T-helper 9 cell (primary cell): Measurements from ENCODE around the gene LIN7A.

ENCODE experiments used
- DNase-seq: peaks from one replicate; pipeline ENCODE4 v3.0.0-alpha.2; 2020
- total RNA-seq, 2 donors: gene quantifications; one replicate each; lab custom pipeline; 2026; lab: John Stamatoyannopoulos, UW

Gene LIN7A
- 0 to 0.14 reads per million in 2 donors for total RNA-seq

DNA sequence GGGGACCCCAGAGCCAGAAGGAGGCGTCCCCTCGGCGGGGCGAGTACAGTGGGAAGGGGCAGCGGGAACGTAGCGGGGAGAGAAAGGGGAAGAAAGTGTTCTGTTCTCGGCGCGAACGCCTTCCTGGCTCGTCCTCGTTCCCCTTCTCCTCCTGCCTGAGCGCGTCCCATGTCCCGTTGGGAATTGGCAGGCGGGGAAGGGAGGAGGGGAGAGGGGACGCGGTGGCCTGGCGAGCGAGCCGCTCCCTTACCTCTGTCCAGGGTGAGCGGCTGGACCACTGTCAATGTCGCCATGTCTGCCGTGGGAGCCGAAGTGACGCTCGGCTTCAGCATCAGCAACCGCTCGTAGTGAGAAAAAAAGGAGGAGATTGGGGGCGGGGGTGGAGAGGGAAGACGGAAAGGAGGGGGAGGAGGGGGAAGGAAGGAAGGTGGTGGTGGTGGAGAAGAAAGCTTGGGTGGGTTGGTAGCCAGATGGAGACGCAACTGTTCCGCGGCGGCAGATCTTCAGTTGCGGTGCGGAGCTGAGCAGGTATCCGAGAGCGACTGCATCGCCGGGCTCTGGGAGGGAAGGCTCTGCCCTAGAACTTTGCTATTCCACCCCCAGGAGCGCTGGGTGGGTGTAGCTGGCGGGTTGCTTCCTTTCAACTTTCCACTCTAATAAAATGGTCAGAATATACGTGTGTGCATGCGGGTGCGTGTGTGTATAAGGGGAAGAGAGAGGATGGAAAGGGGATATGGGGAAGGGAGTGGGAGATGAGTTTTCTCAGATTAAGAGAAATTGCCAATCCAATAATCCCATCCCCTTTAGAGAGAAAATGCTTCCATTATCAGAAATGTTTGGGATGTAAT, at the start of gene LIN7A:
Gene LIN7A (minus strand): TSS at position 544 of the 848 bp plus-strand sequence. CDS start 212 bp downstream, at position 332.
- no peak for DNase-seq

DNA sequence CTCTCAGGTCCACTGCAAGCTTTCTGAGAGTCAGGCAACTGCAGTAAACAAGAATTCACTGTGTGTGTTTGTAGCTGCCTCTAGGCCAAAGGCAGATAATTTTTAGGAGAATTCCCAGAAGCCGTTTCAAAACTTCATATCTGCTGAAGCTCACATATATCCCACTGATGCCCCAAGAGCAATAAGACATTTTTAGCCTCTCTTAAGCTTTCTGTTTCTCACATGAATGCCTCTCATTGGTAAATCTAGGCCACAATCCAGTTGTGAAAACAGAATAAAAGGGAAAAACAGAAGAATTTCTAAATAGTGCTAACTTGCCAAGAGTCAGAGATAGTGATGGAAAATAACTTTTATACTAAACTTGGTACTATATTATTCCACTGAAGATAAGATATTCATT, 48.5 kb upstream of the LIN7A start:
- no peak for DNase-seq

DNA sequence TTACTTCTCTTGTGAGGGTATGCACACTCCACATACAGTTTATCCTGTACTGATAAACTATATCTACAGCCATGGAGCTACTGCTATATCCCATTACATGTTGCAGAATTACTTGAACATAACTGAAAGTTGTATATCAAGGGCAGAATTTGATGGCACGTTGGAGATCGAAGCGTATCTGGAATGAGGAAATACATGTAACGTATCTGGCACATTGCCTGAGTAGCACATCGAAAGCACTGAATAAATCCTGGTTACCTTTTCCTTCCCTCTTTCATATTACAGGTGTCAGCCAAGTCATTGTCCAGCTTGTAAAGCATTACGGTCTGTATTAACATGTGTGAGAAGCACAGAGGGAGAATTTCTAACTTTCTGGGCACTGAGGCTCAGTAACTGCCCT, 42.1 kb upstream of the LIN7A start:
- DNase-seq: no peak

GRCh38 chr12:80979251-80979650, 41.5 kb upstream of the LIN7A start:
- no peak for DNase-seq

DNA sequence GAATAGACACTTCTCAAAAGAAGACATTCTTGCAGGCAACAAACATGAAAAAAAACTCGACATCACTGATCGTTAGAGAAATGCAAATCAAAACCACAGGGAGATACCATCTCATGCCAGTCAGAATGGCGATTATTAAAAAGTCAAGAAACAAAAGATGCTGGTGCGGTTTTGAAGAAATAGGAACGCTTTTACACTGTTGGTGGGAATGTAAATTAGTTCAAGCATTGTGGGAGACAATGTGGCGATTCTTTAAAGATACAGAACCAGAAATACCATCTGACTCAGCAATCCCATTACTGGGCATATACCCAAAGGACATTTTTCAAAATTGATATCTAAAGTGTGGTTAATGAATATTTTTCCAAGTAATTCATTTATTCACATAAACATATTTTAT, 39.6 kb upstream of the LIN7A start:
- no peak for DNase-seq

GRCh38 chr12:80968326-80968725, 30.6 kb upstream of the LIN7A start:
- no peak for DNase-seq

DNA sequence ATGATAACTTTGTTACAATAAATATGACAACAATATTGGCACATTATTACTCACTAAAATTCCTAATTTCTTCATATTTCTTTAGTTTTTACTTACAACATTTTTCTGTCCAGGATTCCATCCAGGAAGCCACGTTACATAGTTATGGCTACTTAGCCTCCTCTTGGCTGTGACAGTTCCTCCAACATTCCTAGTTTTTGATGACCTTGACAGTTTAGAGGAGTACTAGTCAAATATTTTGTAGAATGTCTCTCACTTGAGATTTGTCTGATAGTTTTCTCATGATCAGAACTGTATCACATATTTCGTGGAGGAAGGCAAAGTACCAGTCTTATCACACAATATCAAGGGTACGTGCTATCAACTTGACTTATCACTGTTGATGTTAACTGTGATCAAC, 29.8 kb upstream of the LIN7A start:
- no peak for DNase-seq

- DNase-seq: no peak
These were observed 28.3 kb upstream of the LIN7A start for GRCh38 chr12:80966001-80966400.

DNA sequence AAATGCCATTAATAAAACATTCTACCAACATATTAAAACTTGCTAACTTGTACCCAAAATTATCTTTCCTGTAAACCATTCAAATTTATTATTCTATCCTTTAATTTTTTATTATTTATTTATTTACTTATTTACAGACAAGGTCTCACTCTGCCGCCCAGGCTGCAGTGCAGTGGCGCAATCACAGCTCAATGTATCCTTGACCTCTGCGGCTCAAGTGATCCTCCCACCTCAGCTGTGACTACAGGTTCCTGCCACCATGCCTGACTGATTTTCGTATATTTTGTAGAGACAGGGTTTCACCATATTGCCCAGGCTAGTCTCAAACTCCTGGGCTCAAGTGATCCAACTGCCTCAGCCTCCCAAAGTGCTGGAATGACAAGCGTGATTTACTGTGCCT, 20.4 kb upstream of the LIN7A start:
- no peak for DNase-seq

DNA sequence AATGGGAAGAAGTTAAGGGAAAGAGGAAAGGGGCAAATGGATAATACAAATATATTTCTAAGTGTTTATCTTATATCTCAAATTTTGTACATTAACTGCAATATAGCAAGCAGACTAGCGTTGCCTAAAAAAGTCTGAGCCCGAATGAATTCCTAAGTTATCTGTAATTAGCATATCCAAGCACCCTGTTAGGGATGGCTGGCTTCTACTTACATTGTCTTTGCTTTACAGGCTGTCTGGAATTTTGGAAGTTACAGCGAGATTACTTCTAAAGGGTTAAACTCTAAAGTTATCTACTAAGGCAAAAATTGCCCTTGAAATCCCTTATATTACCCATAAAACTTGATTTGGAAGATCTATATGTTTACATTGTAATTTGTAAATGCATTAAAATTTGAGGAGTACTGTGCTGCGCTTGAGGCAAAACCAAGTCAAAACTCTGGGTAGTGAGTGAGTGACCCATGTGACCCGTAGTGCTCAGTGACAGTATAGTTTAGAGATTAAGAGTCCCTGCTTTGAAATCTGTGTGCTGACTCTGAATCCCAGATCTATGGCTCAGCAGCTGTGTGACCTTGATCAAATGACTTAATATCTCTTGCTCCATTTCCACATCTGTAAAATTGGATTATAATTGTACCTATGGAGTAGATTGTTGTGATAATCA, 17.3 kb upstream of the LIN7A start:
- DNase-seq: no peak

GRCh38 chr12:80952443-80952842, 14.7 kb upstream of the LIN7A start:
- no peak for DNase-seq

- DNase-seq: no peak
These were observed 8.9 kb upstream of the LIN7A start for GRCh38 chr12:80946591-80946990.

- no peak for DNase-seq
These were observed 5.6 kb upstream of the LIN7A start for GRCh38 chr12:80943338-80943737.

DNA sequence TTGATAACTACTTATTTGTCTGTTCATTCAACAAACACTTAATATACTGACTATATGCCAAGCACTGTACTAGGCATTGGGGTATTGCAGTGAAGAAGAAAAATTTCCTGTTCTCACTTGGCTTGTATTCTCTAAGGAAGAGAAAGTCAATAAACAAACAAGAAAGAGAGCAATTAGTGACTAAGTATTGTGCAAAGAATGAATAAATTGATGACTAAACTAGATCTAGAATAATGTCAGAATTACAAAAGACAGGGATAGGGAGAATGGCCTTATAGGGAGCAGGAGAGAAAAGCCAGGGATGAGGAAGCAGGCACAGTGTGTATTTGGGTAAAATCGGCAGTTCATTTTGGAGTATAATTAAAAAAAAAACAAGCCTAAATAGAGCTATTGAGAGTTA, 4.2 kb upstream of the LIN7A start:
- no peak for DNase-seq

DNA sequence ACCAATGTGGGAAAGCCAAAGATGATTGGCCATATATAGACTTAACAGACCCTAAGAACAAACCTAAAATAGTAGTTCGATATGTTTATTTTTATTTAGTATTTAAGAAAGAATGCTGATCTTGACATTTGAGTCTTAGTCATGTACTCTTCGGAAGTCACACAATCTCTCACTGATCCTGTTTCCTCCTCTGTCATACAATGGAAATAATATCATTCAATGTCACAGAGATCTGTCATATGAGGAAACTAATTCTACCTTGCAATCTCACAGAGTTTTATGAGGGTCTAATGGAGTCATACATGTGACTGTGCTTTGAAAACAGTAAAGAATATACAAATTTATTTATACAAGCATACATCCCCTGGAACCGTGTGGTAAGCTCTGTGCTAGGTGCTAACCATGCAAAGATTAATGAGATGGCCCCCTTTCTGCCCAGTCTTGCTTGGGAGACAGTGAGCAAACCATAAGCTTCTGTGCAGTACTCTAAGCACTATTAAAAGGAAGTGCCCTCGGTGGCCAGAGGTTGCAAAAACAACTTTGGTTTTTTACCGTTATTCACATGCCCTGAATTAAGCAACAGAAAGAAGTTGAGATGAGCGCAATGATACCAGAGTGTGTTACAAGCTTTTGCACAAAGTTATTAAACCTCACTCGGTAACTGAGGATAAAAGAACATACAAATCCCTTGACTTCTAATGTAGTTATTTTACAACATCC, 1.7 kb upstream of the LIN7A start:
- no peak for DNase-seq

- DNase-seq: no peak
These were observed 663 bp upstream of the LIN7A start for GRCh38 chr12:80938397-80938796.

- DNase-seq: no peak
These were observed 918 bp downstream of the LIN7A start for GRCh38 chr12:80936642-80937390.

DNA sequence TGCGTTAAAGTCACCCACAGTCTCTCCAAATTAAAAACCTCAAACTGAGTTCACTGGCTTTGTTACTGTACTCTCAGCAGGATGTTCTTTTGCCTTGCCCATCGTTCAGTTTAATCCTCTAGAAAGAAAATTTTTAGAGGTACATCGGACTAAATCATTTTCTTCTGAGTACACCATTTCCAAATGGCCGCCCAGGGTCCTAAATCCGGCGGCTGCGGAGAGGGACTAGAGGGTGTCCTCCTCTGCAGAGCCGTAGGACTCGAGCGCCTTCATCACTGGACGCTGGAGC, 1.4 kb downstream of the LIN7A start:
- DNase-seq: no peak

DNA sequence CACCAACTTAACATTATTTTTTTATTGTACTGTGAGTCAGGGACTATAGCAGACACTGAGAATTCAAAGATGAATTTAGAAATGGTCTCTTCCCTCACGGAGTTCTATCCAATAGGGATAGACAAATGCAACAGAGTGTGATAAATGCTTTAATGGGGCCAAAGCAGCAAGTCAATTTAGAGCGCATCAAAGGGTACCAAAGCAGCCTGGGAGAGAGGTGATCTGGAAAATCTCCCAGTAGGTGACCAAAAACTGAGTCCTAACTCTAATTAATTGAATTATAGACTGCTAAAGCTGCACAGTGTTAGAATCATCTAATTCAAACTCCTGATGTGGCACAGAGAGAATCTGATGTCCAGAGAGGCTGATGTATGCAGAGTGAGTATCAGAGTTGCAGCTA, 2.6 kb downstream of the LIN7A start:
- DNase-seq: no peak

GRCh38 chr12:80925983-80926382, 11.8 kb downstream of the LIN7A start:
- no peak for DNase-seq

- DNase-seq: no peak
These were observed 12.5 kb downstream of the LIN7A start for GRCh38 chr12:80925237-80925636.

DNA sequence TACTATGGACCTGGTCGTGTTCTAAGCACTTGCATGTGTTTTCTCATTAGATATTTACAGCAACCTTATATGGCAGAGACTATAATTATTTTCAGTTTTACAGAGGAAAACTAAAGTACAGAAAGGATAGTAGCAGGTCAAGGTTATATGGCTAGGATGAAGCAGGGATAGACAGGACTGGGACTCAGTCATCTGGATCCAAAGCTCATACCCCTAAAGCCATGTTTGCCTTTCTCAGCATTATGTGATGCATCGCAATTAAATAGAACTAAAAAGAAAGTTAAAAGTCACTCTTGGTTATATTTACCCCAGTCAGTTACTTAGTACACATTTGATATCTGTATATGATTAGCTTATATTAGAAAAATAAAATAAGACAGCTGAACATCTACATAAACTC, 13.3 kb downstream of the LIN7A start:
- no peak for DNase-seq

DNA sequence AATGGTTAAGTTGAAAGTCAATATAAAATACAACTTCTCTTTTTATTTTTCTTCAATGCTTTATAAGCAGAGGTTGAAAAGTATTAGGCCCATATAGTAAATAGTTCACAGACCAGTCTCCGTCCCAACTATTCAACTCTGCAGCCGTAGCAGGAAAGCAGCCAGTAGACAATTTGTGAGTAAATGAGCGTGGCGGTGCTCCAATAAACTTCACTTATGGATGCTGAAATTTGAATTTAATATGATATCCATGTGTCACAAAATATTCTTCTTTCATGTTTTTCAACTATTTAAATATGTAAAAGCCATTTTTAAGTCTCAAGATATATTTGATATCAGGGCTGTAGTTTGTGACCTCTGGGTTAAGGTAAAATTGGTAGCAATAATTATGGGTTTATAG, 17.7 kb downstream of the LIN7A start:
- no peak for DNase-seq
